Measurements from ENCODE around the gene SERINC2. TPM values are rescaled to one million over a fixed set of nuclear protein-coding genes. Genes with fewer than 3 reads are reported as not detected.
A peak's percentile ranks its signal among the peaks of the same experiment; 100 is the strongest.
"Not testable (repeated sequence)": the region's sequence is repeated elsewhere in the genome, so short reads cannot be mapped to it uniquely, and the experiment has no call there.

The SERINC2 gene
- total RNA-seq, 1 donor from 2014 or later, result 1.4 TPM

- no peak for DNase-seq (ENCODE audit: low spot score)
- intact Hi-C loops (cut with DNase I), result loop anchor here (5.0 kb wide), 1 partner anchor 244 kb away; no protein-coding TSS in a partner anchor
- no peak for ATAC-seq
Observed at GRCh38 chr1:31426249-31426922, 13.4 kb downstream of the SERINC2 start.

- ATAC-seq (no peak), DNase-seq (ENCODE audit: low spot score) (no peak)
- intact Hi-C loops (cut with DNase I), result loop anchor here (5.0 kb wide), 1 partner anchor 245 kb away; no protein-coding TSS in a partner anchor
Observed at GRCh38 chr1:31427322-31427721, 14.3 kb downstream of the SERINC2 start.

GRCh38 chr1:31428436-31429221, 15.6 kb downstream of the SERINC2 start:
- intact Hi-C loops (cut with DNase I), result loop anchor here (5.0 kb wide), 1 partner anchor 246 kb away; no protein-coding TSS in a partner anchor
- ATAC-seq (no peak), DNase-seq (ENCODE audit: low spot score) (no peak)

GRCh38 chr1:31429583-31429982, 16.6 kb downstream of the SERINC2 start:
- DNase-seq (ENCODE audit: low spot score) (peak; percentile 37), ATAC-seq (no peak)
- intact Hi-C loops (cut with DNase I), result loop anchor here (5.0 kb wide), 1 partner anchor 247 kb away; no protein-coding TSS in a partner anchor

GRCh38 chr1:31431351-31432257, 18.6 kb downstream of the SERINC2 start:
- ATAC-seq; intact Hi-C loops (cut with DNase I): not testable (repeated sequence)
- DNase-seq (ENCODE audit: low spot score), result peak; percentile 53

- ATAC-seq (no peak), DNase-seq (ENCODE audit: low spot score) (peak; percentile 44)
- intact Hi-C loops (cut with DNase I), result no loop called here
Observed at GRCh38 chr1:31432592-31433395, 19.8 kb downstream of the SERINC2 start.

GRCh38 chr1:31433396-31433930, 20.4 kb downstream of the SERINC2 start:
- intact Hi-C loops (cut with DNase I), result no loop called here
- DNase-seq (ENCODE audit: low spot score) (no peak), ATAC-seq (no peak)

- ATAC-seq (no peak), DNase-seq (ENCODE audit: low spot score) (no peak)
Observed at GRCh38 chr1:31434101-31434871, 21.3 kb downstream of the SERINC2 start.

GRCh38 chr1:31434979-31435378, 22.0 kb downstream of the SERINC2 start:
- no peak for DNase-seq (ENCODE audit: low spot score)
- intact Hi-C loops (cut with DNase I), result no loop called here
- no peak for ATAC-seq

More at GRCh38 chr1:31434101-31434871, 21.3 kb downstream of the SERINC2 start:
- intact Hi-C loops (cut with DNase I), result no loop called here

GRCh38 chr1:31435471-31436409, 22.7 kb downstream of the SERINC2 start:
- DNase-seq (ENCODE audit: low spot score), result no peak
- no peak for ATAC-seq
- intact Hi-C loops (cut with DNase I), result no loop called here

- intact Hi-C loops (cut with DNase I), result no loop called here
- ATAC-seq (no peak), DNase-seq (ENCODE audit: low spot score) (no peak)
Observed at GRCh38 chr1:31436596-31437432, 23.8 kb downstream of the SERINC2 start.

- DNase-seq (ENCODE audit: low spot score) (no peak), ATAC-seq (no peak)
- intact Hi-C loops (cut with DNase I), result no loop called here
Observed at GRCh38 chr1:31437433-31438037, 24.5 kb downstream of the SERINC2 start.

- DNase-seq (ENCODE audit: low spot score) (no peak), ATAC-seq (no peak)
- intact Hi-C loops (cut with DNase I), result no loop called here
Observed at GRCh38 chr1:31439276-31439675, 26.3 kb downstream of the SERINC2 start.

- intact Hi-C loops (cut with DNase I), result no loop called here
- no peak for DNase-seq (ENCODE audit: low spot score)
- no peak for ATAC-seq
Observed at GRCh38 chr1:31441073-31441472, 28.1 kb downstream of the SERINC2 start.

GRCh38 chr1:31441558-31441957, 28.5 kb downstream of the SERINC2 start:
- intact Hi-C loops (cut with DNase I), result no loop called here
- no peak for ATAC-seq
- no peak for DNase-seq (ENCODE audit: low spot score)

Measured in sciatic nerve (tissue), 2 donors.